HL-60 (cell line): ENCODE results near the gene TYRP1.

Experiments
- DNase-seq, 2 experiments: peaks; one replicate each; pipeline ENCODE4 v3.0.0-alpha.2; 2010 to 2020; ENCODE audit warnings: low read depth in 1 of 2, low spot score in 1 of 2
- H3K27ac ChIP-seq: fragments of 250-450 bp; sonication (Bioruptor Pico); replicated peaks from 2 replicates; pipeline ENCODE4 v1.5.1; 2020; ENCODE audit warnings: mild to moderate bottlenecking, moderate library complexity
- H3K27me3 ChIP-seq: fragments of 250-450 bp; sonication (Bioruptor Pico); 2 replicates; pipeline ENCODE4 v1.5.1; 2021; ENCODE audit warnings: mild to moderate bottlenecking, moderate library complexity; ENCODE audit not compliant: insufficient read depth, poor library complexity, severe bottlenecking
- H3K4me3 ChIP-seq: replicated peaks from 2 replicates; pipeline ENCODE4 v1.5.1; 2011; ENCODE audit warnings: mild to moderate bottlenecking, control low read depth, low read length; ENCODE audit not compliant: insufficient read depth
- CTCF ChIP-seq: IDR thresholded peaks from one replicate; pipeline ENCODE4 v1.5.1; 2011; ENCODE audit warnings: low read length, control low read depth, inconsistent platforms; ENCODE audit not compliant: insufficient read depth
- GABPA ChIP-seq: IDR thresholded peaks from 2 replicates; pipeline ENCODE4 v1.6.1; 2012; ENCODE audit warnings: low read depth
- POLR2AphosphoS5 ChIP-seq: IDR thresholded peaks from 2 replicates; pipeline ENCODE4 v1.6.1; 2012; ENCODE audit warnings: low read depth
- SPI1 ChIP-seq: IDR thresholded peaks from 2 replicates; pipeline ENCODE4 v1.6.1; 2012; ENCODE audit warnings: low read depth, mild to moderate bottlenecking, borderline replicate concordance
- TF ChIP-seq, protein P1 (sequence below): IDR thresholded peaks from 2 replicates; pipeline ENCODE4 v1.6.1; 2012; ENCODE audit warnings: low read depth; ENCODE audit not compliant: insufficient replicate concordance

TYRP1 gene

GRCh38 chr9:12715268-12715667 lies 22.1 kb downstream of the TYRP1 start:
- DNase-seq = no peak
- Histone ChIP-seq H3K27me3 (no peaks in the 10 kb centered on the region), H3K27ac (no peak overlapping the region), H3K4me3 (no peak overlapping the region)
- no peak for TF ChIP-seq CTCF
- no peak for TF ChIP-seq SPI1
- TF ChIP-seq, protein P1, sequence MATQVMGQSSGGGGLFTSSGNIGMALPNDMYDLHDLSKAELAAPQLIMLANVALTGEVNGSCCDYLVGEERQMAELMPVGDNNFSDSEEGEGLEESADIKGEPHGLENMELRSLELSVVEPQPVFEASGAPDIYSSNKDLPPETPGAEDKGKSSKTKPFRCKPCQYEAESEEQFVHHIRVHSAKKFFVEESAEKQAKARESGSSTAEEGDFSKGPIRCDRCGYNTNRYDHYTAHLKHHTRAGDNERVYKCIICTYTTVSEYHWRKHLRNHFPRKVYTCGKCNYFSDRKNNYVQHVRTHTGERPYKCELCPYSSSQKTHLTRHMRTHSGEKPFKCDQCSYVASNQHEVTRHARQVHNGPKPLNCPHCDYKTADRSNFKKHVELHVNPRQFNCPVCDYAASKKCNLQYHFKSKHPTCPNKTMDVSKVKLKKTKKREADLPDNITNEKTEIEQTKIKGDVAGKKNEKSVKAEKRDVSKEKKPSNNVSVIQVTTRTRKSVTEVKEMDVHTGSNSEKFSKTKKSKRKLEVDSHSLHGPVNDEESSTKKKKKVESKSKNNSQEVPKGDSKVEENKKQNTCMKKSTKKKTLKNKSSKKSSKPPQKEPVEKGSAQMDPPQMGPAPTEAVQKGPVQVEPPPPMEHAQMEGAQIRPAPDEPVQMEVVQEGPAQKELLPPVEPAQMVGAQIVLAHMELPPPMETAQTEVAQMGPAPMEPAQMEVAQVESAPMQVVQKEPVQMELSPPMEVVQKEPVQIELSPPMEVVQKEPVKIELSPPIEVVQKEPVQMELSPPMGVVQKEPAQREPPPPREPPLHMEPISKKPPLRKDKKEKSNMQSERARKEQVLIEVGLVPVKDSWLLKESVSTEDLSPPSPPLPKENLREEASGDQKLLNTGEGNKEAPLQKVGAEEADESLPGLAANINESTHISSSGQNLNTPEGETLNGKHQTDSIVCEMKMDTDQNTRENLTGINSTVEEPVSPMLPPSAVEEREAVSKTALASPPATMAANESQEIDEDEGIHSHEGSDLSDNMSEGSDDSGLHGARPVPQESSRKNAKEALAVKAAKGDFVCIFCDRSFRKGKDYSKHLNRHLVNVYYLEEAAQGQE = no peak
- no peak for TF ChIP-seq GABPA
- no peak for TF ChIP-seq POLR2AphosphoS5

DNA sequence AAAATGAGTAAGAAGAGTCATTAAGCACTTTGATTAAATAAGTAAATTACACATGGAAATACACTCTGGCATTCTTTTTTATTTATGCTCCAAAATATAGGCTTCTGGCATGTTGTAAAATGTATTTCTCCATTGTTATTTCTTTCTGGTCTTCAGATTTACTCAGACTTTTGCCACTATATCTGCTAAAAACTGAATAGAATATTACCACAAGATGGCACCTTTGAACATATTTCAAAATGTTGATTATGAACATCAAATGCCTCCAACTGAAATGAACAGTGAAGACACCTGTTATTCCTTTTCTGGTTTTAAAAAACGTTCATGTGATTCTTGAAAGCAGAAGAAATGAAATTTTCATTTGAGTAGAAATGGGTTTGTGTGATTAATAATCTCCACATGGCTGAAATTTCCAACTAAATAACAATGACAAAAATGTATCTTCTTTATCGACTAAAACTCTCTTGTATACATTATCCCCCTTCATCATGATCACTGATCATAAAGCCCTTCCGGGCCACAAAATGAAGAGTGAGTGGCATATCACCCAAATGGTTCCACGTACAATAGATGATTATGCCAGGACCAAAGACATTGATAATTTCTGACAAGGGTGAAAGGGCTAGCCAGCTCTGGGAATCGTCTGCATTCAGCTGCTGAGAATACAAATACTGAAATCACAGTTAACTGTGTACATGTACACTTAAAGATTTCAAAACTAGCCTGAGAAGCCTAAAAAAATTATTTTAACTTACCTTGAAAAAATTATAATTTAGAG lies 23.8 kb downstream of the TYRP1 start:
- Histone ChIP-seq H3K27ac (no peak overlapping the region), H3K27me3 (no peaks in the 10 kb centered on the region), H3K4me3 (no peak overlapping the region)
- TF ChIP-seq CTCF = no peak
- no peak for DNase-seq

DNA sequence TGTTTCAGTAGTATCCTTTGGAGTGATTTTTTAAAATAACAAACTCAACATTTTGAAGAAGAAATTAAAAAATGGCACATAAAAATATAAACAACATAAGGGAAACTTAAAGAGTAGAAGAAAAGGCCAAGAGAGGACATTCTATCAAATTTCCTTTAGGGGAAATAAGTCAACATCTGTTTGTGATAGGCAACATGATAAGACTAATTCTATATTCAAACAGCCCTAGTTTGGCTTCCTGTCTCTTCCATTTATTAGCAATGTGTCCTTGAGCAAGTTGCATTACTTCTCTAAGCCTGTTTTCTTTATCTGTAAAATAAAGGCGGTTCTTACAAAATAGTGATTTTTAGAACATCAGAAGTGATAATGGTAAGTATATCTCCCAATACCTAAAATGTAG lies 24.7 kb downstream of the TYRP1 start:
- no peak for DNase-seq
- Histone ChIP-seq H3K4me3 (no peak overlapping the region), H3K27ac (no peak overlapping the region), H3K27me3 (no peaks in the 10 kb centered on the region)
- TF ChIP-seq POLR2AphosphoS5 (no peak), SPI1 (no peak), CTCF (no peak)

GRCh38 chr9:12718482-12719026 lies 25.4 kb downstream of the TYRP1 start:
- H3K27me3 ChIP-seq = no peaks in the 10 kb centered on the region
- no peak overlapping the region for H3K4me3 ChIP-seq
- no peak overlapping the region for H3K27ac ChIP-seq
- no peak for DNase-seq
- TF ChIP-seq SPI1 (no peak), POLR2AphosphoS5 (no peak), GABPA (no peak)
- TF ChIP-seq, protein P1 = no peak
